DND-41 (cell line): ENCODE results near the gene SHROOM3.

Experiments
- ATAC-seq: fragments of 200-7000 bp; cut with Tn5 transposase; 3 replicates; pipeline ENCODE4 v1.9.1; 2021; ENCODE audit warnings: low read depth; ENCODE audit not compliant: insufficient read depth
- DNase-seq: peaks from one replicate; pipeline ENCODE4 v3.0.0-alpha.2; 2020
- H2AFZ ChIP-seq: 2 replicates; pipeline ENCODE4 v1.6.0; 2012; ENCODE audit warnings: low read depth, low read length
- H3K27ac ChIP-seq: 2 replicates; pipeline ENCODE4 v1.5.1; 2012; ENCODE audit warnings: low read length, inconsistent platforms
- H3K27me3 ChIP-seq: fragments of 200-600 bp; sonication (generic); 2 replicates; pipeline ENCODE4 v1.6.0; 2012; ENCODE audit warnings: low read length, mild to moderate bottlenecking, inconsistent platforms; ENCODE audit not compliant: insufficient read depth, poor library complexity
- H3K36me3 ChIP-seq: 2 replicates; pipeline ENCODE4 v1.5.1; 2012; ENCODE audit warnings: low read length, inconsistent platforms; ENCODE audit not compliant: insufficient read depth
- H3K4me1 ChIP-seq: 2 replicates; pipeline ENCODE4 v1.5.1; 2012; ENCODE audit warnings: mild to moderate bottlenecking, low read length; ENCODE audit not compliant: insufficient read depth
- H3K4me2 ChIP-seq: 2 replicates; pipeline ENCODE4 v1.6.0; 2012; ENCODE audit warnings: mild to moderate bottlenecking, moderate library complexity, low read length, inconsistent platforms; ENCODE audit not compliant: insufficient read depth
- H3K4me3 ChIP-seq, 2 experiments: fragments of 200-600 bp in 1 of 2; shearing (Covaris generic) in 1 of 2; 2 replicates each; pipeline ENCODE4 v1.5.1; 2012 to 2016; ENCODE audit warnings: inconsistent platforms in 2 of 2, low read length in 2 of 2, mild to moderate bottlenecking in 2 of 2, low read depth in 1 of 2, moderate library complexity in 1 of 2
- H3K79me2 ChIP-seq: 2 replicates; pipeline ENCODE4 v1.6.0; 2012; ENCODE audit warnings: low read length, inconsistent platforms; ENCODE audit not compliant: insufficient read depth
- H3K9ac ChIP-seq: 2 replicates; pipeline ENCODE4 v1.6.0; 2012; ENCODE audit warnings: low read depth, mild to moderate bottlenecking, inconsistent platforms, low read length, moderate library complexity
- H3K9me3 ChIP-seq: 2 replicates; pipeline ENCODE4 v1.5.1; 2012; ENCODE audit warnings: low read length, moderate library complexity, mild to moderate bottlenecking, inconsistent platforms; ENCODE audit not compliant: insufficient read depth, severe bottlenecking
- H4K20me1 ChIP-seq: 2 replicates; pipeline ENCODE4 v1.6.0; 2012; ENCODE audit warnings: low read length; ENCODE audit not compliant: insufficient read depth
- EZH2 ChIP-seq: IDR thresholded peaks from 3 replicates; pipeline ENCODE4 v1.6.1; 2012; ENCODE audit warnings: borderline replicate concordance, low read depth, mild to moderate bottlenecking, moderate library complexity, low read length, inconsistent platforms; ENCODE audit not compliant: severe bottlenecking
- TF ChIP-seq, protein P1 (sequence below): IDR thresholded peaks from 2 replicates; pipeline ENCODE4 v1.5.1; 2012; ENCODE audit warnings: borderline replicate concordance, low read length, moderate library complexity, mild to moderate bottlenecking; ENCODE audit not compliant: poor library complexity, severe bottlenecking; ENCODE audit errors: extremely low read depth

The SHROOM3 gene

GRCh38 chr4:76458825-76459224 lies 23.8 kb downstream of the SHROOM3 start:
- TF ChIP-seq EZH2: no peak
- TF ChIP-seq, protein P1, sequence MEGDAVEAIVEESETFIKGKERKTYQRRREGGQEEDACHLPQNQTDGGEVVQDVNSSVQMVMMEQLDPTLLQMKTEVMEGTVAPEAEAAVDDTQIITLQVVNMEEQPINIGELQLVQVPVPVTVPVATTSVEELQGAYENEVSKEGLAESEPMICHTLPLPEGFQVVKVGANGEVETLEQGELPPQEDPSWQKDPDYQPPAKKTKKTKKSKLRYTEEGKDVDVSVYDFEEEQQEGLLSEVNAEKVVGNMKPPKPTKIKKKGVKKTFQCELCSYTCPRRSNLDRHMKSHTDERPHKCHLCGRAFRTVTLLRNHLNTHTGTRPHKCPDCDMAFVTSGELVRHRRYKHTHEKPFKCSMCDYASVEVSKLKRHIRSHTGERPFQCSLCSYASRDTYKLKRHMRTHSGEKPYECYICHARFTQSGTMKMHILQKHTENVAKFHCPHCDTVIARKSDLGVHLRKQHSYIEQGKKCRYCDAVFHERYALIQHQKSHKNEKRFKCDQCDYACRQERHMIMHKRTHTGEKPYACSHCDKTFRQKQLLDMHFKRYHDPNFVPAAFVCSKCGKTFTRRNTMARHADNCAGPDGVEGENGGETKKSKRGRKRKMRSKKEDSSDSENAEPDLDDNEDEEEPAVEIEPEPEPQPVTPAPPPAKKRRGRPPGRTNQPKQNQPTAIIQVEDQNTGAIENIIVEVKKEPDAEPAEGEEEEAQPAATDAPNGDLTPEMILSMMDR: no peak
- Histone ChIP-seq H3K4me2 (no peak overlapping the region), H3K9me3 (peaks cover 6% of the 10 kb centered on the region), H3K36me3 (no peaks in the 10 kb centered on the region), H3K4me3 (no peak overlapping the region), H2AFZ (no peak overlapping the region), H4K20me1 (no peaks in the 10 kb centered on the region), H3K27me3 (no peaks in the 10 kb centered on the region), H3K4me1 (no peaks in the 10 kb centered on the region), H3K9ac (no peak overlapping the region), H3K79me2 (no peaks in the 10 kb centered on the region), H3K27ac (no peak overlapping the region)
- no peak for DNase-seq
- ATAC-seq: no peak

DNA sequence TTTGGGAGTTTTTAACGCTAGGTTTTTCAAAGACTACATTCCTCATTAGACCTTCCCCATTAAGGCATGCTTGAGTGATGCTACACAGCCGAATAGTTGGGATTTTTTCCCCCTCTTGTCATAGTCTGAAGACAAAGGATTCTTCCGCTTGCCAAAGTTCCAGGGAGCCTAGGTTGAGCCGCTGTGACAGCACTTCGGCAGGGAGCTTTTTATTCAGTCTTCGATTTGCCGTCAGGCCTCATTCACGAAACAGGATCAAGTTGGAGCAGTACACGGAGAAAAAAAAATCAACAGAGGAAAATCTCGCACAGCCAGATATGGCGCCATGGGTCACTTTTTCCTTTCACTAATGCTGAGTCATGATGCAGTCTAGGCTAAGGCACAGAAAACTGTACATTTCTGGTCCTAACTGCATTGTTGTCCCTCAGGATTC lies 24.3 kb downstream of the SHROOM3 start:
- H3K79me2 ChIP-seq: no peaks in the 10 kb centered on the region
- ATAC-seq: no peak
- H3K36me3 ChIP-seq: no peaks in the 10 kb centered on the region
- H3K27me3 ChIP-seq: no peaks in the 10 kb centered on the region
- H3K4me3 ChIP-seq: no peak overlapping the region
- no peaks in the 10 kb centered on the region for H4K20me1 ChIP-seq
- H3K4me1 ChIP-seq: no peaks in the 10 kb centered on the region
- no peak overlapping the region for H3K4me2 ChIP-seq
- no peak overlapping the region for H2AFZ ChIP-seq
- no peak overlapping the region for H3K9ac ChIP-seq
- TF ChIP-seq, protein P1: no peak
- no peak for TF ChIP-seq EZH2
- H3K9me3 ChIP-seq: peaks cover 8% of the 10 kb centered on the region
- no peak for DNase-seq
- H3K27ac ChIP-seq: no peak overlapping the region

GRCh38 chr4:76463568-76463967 lies 28.5 kb downstream of the SHROOM3 start:
- Histone ChIP-seq H3K27ac (no peak overlapping the region), H3K36me3 (no peaks in the 10 kb centered on the region), H3K4me2 (no peak overlapping the region), H3K9me3 (peaks cover 8% of the 10 kb centered on the region), H3K4me1 (no peaks in the 10 kb centered on the region), H3K9ac (no peak overlapping the region), H3K4me3 (no peak overlapping the region), H2AFZ (no peak overlapping the region), H4K20me1 (no peaks in the 10 kb centered on the region), H3K79me2 (no peaks in the 10 kb centered on the region), H3K27me3 (no peaks in the 10 kb centered on the region)
- DNase-seq (no peak), ATAC-seq (no peak)
- TF ChIP-seq, protein P1: no peak
- no peak for TF ChIP-seq EZH2

DNA sequence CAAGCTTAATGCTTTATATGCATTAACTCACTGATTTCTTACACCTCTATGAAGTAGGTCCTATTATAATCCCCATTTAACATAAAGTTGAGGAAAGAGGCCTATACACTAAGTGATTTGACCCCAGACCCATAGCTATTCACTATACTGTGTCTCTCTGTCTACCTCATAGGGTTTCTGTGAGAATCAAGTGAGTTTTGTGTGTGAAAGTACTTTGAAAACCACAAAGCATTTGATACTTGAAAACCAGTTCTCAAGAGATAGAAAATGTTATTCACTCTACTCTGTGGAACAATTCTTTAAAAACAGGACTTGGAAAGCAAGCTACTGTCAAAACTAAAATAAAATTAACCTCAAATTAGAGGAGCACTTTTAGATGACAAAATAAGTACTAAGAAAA lies 35.0 kb downstream of the SHROOM3 start:
- Histone ChIP-seq H3K4me3 (no peak overlapping the region), H4K20me1 (no peaks in the 10 kb centered on the region), H3K79me2 (no peaks in the 10 kb centered on the region), H3K4me1 (no peaks in the 10 kb centered on the region), H3K36me3 (no peaks in the 10 kb centered on the region), H3K27ac (no peak overlapping the region), H3K27me3 (no peaks in the 10 kb centered on the region), H2AFZ (no peak overlapping the region), H3K4me2 (no peak overlapping the region), H3K9ac (no peak overlapping the region), H3K9me3 (no peaks in the 10 kb centered on the region)
- ATAC-seq (no peak), DNase-seq (no peak)
- TF ChIP-seq, protein P1: no peak
- TF ChIP-seq EZH2: no peak
